Type B pancreatic cell (in vitro differentiated cells): ENCODE results near the gene MYOF. TPM values are rescaled to one million over a fixed set of nuclear protein-coding genes. Genes with fewer than 3 reads are reported as not detected.

Experiments
- DNase-seq: peaks from one replicate; pipeline ENCODE4 v3.0.0; 2021; ENCODE audit warnings: mixed read lengths; ENCODE audit not compliant: unreplicated experiment; ENCODE audit errors: extremely low spot score
- H3K27ac Mint-ChIP-seq: 2 replicates; pipeline ENCODE4 v1.8.0; 2021; ENCODE audit warnings: mild to moderate bottlenecking, mixed read lengths
- H3K27me3 Mint-ChIP-seq: 2 replicates; pipeline ENCODE4 v1.8.0; 2021; ENCODE audit warnings: mixed read lengths
- H3K36me3 Mint-ChIP-seq: 2 replicates; pipeline ENCODE4 v1.8.0; 2021; ENCODE audit warnings: mixed read lengths
- H3K4me1 Mint-ChIP-seq: one replicate; pipeline ENCODE4 v1.8.0; 2021; ENCODE audit warnings: mixed read lengths; ENCODE audit not compliant: unreplicated experiment
- H3K4me3 Mint-ChIP-seq: 2 replicates; pipeline ENCODE4 v1.8.0; 2021; ENCODE audit warnings: mild to moderate bottlenecking, mixed read lengths
- H3K9me3 Mint-ChIP-seq: 2 replicates; pipeline ENCODE4 v1.8.0; 2021; ENCODE audit warnings: mixed read lengths
- CTCF ChIP-seq: fragments of 200-600 bp; sonication (generic); conservative IDR thresholded peaks from 2 replicates; pipeline ENCODE4 v1.5.0; 2021; ENCODE audit warnings: antibody characterized with exemption, mild to moderate bottlenecking
- total RNA-seq: library from RNA; stranded (reverse); gene quantifications from 2 replicates; pipeline ENCODE4 v1.2.1, GENCODE V29; 2021; ENCODE audit warnings: low replicate concordance

The MYOF gene
- total RNA-seq, 1 donor from 2014 or later = 49.4 TPM

GRCh38 chr10:93277360-93277759 lies 204.8 kb downstream of the MYOF start:
- Mint-ChIP-seq H3K27me3 (peaks cover 3% of the 10 kb centered on the region), H3K27ac (no peak overlapping the region), H3K9me3 (peaks cover 5% of the 10 kb centered on the region), H3K4me3 (no peak overlapping the region), H3K4me1 (peaks cover 16% of the 10 kb centered on the region), H3K36me3 (no peaks in the 10 kb centered on the region)
- no peak for TF ChIP-seq CTCF
- no peak for DNase-seq

- H3K4me1 Mint-ChIP-seq = peaks cover 5% of the 10 kb centered on the region
- no peak for TF ChIP-seq CTCF
- no peak overlapping the region for H3K4me3 Mint-ChIP-seq
- no peak overlapping the region for H3K27ac Mint-ChIP-seq
- no peaks in the 10 kb centered on the region for H3K36me3 Mint-ChIP-seq
- H3K27me3 Mint-ChIP-seq = no peaks in the 10 kb centered on the region
- H3K9me3 Mint-ChIP-seq = peaks cover 5% of the 10 kb centered on the region
- no peak for DNase-seq
Observed at GRCh38 chr10:93274419-93274818, 207.7 kb downstream of the MYOF start.

- no peak overlapping the region for H3K27ac Mint-ChIP-seq
- DNase-seq = no peak
- H3K4me3 Mint-ChIP-seq = no peak overlapping the region
- H3K36me3 Mint-ChIP-seq = no peaks in the 10 kb centered on the region
- peaks cover 15% of the 10 kb centered on the region for H3K9me3 Mint-ChIP-seq
- H3K27me3 Mint-ChIP-seq = peaks cover 2% of the 10 kb centered on the region
- TF ChIP-seq CTCF = no peak
- H3K4me1 Mint-ChIP-seq = peaks cover 5% of the 10 kb centered on the region
Observed at GRCh38 chr10:93272884-93273675, 209.1 kb downstream of the MYOF start.

- TF ChIP-seq CTCF = no peak
- no peak overlapping the region for H3K27ac Mint-ChIP-seq
- no peak overlapping the region for H3K4me3 Mint-ChIP-seq
- no peak for DNase-seq
- no peaks in the 10 kb centered on the region for H3K36me3 Mint-ChIP-seq
- peaks cover 10% of the 10 kb centered on the region for H3K9me3 Mint-ChIP-seq
- H3K4me1 Mint-ChIP-seq = peaks cover 5% of the 10 kb centered on the region
- H3K27me3 Mint-ChIP-seq = peaks cover 3% of the 10 kb centered on the region
Observed at GRCh38 chr10:93271347-93271746, 210.8 kb downstream of the MYOF start.

GRCh38 chr10:93269281-93269680 lies 212.9 kb downstream of the MYOF start:
- no peaks in the 10 kb centered on the region for H3K36me3 Mint-ChIP-seq
- H3K4me1 Mint-ChIP-seq = peaks cover 2% of the 10 kb centered on the region
- no peak for DNase-seq
- peaks cover 10% of the 10 kb centered on the region for H3K9me3 Mint-ChIP-seq
- H3K4me3 Mint-ChIP-seq = no peak overlapping the region
- H3K27me3 Mint-ChIP-seq = peaks cover 6% of the 10 kb centered on the region
- H3K27ac Mint-ChIP-seq = no peak overlapping the region
- no peak for TF ChIP-seq CTCF
